RWPE1 (cell line): ENCODE results near the gene PLCH2.

Experiments
- CTCF ChIA-PET: fragments of 350-600 bp; sonication (Branson Sonifier 250); formaldehyde crosslinking; extraction: SDS; loops from one replicate; lab custom pipeline; 2021; lab: Yijun Ruan, JAX
- POLR2A ChIA-PET: fragments of 400-600 bp; formaldehyde crosslinking; extraction: SDS; loops from one replicate; lab custom pipeline; 2020; ENCODE audit warnings: antibody characterized with exemption; ENCODE audit not compliant: low non-redundant PET; lab: Yijun Ruan, JAX
- DNase-seq: peaks from one replicate; pipeline ENCODE4 v3.0.0; 2012; ENCODE audit warnings: low spot score
- H3K27ac ChIP-seq: fragments of 450-650 bp; 2 replicates; pipeline ENCODE4 v1.5.1; 2017
- TF ChIP-seq, protein P1 (sequence below): fragments of 450-650 bp; conservative IDR thresholded peaks from 2 replicates; pipeline ENCODE4 v1.5.1; 2017; ENCODE audit warnings: low read depth, mild to moderate bottlenecking

Gene PLCH2

DNA sequence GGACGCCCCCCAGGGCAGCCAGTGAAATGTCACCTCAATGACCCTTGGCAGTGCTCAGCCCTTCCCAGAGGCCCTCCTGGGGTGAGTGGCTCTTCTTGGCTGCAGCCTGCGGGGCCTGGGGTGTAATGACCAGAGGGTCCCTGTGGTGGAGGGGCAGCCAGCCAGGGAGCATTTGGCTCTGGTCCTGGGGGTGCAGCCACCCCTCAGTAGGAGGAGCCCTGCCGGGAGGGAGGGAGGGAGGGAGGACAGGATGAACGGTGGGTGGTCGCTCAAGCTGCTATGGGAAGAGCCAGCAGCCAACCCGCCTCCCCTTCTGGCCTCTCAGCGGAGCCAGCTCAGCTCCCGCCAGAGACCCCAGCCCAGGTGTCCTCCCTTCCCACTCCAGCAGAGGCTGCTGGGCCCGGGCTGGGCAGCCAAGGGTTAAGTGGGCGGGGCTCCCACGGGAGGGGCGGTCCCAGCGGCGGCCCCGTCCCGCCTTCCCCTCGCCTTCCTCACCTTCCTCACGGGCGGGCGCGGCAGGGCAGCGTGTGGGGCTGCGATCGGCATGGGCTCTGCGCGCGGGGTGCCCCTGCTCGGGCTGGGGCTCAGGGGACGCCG, 9.0 kb upstream of the PLCH2 start:
- CTCF ChIA-PET, result interaction anchor here (1.0 kb wide), 1 partner anchor 52 kb away, joined by 5 read pairs; no protein-coding TSS in a partner anchor
- POLR2A ChIA-PET, result no interaction called here
- TF ChIP-seq, protein P1, sequence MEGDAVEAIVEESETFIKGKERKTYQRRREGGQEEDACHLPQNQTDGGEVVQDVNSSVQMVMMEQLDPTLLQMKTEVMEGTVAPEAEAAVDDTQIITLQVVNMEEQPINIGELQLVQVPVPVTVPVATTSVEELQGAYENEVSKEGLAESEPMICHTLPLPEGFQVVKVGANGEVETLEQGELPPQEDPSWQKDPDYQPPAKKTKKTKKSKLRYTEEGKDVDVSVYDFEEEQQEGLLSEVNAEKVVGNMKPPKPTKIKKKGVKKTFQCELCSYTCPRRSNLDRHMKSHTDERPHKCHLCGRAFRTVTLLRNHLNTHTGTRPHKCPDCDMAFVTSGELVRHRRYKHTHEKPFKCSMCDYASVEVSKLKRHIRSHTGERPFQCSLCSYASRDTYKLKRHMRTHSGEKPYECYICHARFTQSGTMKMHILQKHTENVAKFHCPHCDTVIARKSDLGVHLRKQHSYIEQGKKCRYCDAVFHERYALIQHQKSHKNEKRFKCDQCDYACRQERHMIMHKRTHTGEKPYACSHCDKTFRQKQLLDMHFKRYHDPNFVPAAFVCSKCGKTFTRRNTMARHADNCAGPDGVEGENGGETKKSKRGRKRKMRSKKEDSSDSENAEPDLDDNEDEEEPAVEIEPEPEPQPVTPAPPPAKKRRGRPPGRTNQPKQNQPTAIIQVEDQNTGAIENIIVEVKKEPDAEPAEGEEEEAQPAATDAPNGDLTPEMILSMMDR, result no peak
- peak; percentile 56 for DNase-seq
- peak overlapping the region; percentile 74 for H3K27ac ChIP-seq

DNA sequence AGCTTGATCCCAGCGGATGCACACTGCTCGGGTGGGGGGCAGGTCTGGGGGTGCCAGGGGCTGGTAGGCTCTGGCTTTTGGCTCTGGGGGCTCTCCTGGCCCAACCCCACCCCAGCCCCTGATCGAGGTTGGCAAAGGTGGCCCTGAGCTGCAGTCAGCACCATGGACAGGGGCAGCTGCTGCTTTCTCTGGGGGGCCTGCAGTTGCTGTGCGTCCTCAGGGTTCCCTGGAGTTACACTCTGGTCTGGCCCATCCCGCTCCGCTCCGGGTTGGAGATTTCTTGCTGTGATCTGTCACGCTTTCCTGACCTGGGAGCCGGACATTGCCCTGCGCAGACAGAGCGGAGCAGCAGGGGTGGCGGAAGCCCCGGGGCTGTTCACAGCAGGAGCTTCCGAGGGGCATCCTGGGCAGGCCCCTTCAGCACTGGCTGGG, 8.0 kb upstream of the PLCH2 start:
- CTCF ChIA-PET, result interaction anchor here (0.6 to 1.4 kb wide), 2 partner anchors 55 to 87 kb away, joined by 3 to 4 read pairs; no protein-coding TSS in a partner anchor
- POLR2A ChIA-PET, result no interaction called here

DNA sequence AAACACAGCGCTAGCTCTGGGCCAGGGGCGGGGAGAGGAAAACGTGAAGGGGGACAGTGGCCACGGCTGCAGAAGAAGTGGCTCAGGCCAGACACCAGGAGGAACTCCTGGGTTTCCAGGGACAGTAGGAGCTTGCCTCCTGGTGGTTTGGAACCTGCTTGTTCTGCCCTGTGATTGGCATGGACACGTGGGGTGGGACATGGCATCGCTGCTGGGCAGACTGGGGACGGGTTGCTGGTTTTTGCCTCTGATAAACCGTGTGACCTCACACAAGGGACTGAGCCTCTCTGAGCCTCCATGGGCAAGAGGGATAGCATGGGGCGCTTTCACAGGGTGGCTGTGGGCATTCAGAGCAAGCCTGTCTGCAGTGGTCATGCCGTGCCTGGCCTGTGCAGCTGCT, 7.5 kb upstream of the PLCH2 start:
- ChIA-PET CTCF (interaction anchor here (0.6 to 1.4 kb wide), 2 partner anchors 55 to 87 kb away, joined by 3 to 4 read pairs; no protein-coding TSS in a partner anchor), POLR2A (no interaction called here)
- TF ChIP-seq, protein P1, result no peak
- H3K27ac ChIP-seq, result peak overlapping the region; percentile 74
- no peak for DNase-seq

More for the DNA sequence above, 8.0 kb upstream of the PLCH2 start:
- no peak for DNase-seq
- TF ChIP-seq, protein P1, result no peak
- peak overlapping the region; percentile 74 for H3K27ac ChIP-seq

DNA sequence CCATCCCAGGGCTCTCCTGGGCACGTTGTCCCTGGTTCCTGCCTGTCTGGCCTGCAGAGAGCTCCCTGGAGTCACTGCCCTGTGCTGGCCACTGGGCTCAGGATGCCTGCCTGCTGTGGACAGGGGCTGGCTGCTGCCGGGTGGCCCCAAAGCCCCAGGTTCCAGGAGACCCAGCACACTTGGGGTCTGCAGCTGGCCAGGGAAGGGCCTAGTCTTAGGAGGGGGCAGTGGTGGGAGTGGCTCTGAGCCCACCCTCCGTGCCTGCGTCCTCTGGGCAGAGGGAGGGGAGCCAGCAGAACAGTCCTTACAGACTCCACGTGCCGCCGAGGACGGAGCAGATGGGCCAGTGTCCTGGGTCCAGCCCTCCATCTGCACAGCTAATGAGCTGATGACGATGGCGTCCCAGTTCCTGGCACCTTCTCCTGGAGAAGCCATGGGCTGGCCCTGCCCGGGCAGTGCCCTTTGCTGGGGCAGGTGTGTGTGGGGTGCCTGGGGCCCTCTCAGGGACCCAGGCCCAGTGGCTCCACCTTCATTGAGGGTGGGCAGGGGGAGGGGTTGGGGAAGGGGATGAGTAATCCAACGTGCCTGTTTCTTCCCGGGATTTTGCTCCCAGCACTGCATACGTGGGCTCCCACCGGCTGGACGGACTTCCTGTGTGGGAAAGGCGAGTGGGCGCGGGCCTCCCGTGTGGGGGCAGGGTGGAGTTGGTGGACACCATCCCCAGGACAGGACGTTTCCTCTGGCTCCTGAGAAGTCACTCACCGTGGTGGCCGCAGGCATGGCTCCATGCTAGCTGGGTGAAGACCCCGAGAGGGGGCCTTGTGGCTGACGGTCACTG, 6.8 kb upstream of the PLCH2 start:
- DNase-seq, result no peak
- POLR2A ChIA-PET, result no interaction called here
- CTCF ChIA-PET, result no interaction called here
- H3K27ac ChIP-seq, result peak overlapping the region; percentile 74
- TF ChIP-seq, protein P1, result no peak

DNA sequence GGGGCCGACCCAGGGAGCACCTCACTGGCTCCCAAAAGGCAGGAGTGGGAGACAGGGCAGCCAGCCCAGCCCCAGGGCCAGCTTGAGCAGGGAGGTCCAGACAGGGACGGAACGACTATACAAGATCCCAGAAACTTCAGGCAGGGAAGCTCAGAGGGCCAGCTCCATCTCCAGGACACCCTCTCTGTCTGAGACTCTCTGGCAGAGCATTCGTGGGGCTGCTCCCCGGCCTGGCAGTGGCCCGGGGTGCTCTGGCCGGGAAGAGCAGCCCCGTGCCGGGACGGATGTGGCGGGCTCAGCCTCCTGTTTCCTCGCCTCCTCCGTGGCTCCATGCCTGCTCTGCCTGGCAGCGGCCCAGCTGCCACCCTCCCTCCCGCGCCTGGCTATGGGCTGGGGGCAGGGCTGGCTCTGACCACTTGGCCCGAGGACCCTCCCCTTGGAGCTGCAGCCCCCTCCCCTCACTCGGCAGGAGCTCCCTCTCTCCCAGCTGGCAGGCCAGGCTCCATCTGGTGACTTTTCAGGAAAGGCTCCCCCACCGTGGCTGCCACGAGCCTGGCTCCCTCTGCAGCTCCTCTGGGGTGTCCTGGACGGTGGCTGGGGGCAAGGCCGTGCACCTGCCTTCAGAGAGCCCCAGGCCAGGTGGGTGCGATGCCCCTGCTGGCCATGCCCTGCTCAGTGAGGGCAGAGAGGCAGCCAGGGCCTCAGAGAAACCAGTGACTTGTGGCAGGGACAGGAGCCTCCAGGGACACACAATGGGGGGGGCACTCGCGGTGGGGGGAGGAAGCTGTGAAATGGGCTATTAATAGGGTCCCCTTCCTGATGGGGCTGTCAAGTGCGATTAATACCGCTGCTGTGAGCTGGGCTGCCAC, 5.6 kb upstream of the PLCH2 start:
- TF ChIP-seq, protein P1, result no peak
- ChIA-PET CTCF (no interaction called here), POLR2A (no interaction called here)
- peak overlapping the region; percentile 74 for H3K27ac ChIP-seq
- DNase-seq, result no peak

DNA sequence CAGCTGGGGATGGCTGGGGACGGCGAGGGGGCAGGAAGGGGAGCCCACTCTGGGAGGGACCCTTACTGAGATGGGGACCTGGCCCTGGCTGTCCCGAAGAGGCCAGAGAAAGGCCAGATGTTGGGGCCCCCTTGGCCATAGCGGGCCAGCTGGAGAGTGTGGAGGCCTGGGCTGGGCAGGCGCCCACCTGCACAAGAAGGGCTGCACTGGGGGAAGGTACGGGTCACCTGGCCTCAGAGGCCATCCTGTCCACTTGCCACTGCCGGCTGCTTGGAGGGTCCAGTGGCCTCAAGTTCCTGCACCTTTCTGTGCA, 5.0 kb upstream of the PLCH2 start:
- peak overlapping the region; percentile 74 for H3K27ac ChIP-seq
- DNase-seq, result no peak
- TF ChIP-seq, protein P1, result no peak
- CTCF ChIA-PET, result interaction anchor here (0.6 kb wide), 1 partner anchor 75 kb away, joined by 3 read pairs; no protein-coding TSS in a partner anchor
- POLR2A ChIA-PET, result no interaction called here
